CD4-positive, alpha-beta T cell (primary cell): Measurements from ENCODE around the gene MYO15B. TPM values are rescaled to one million over a fixed set of nuclear protein-coding genes. Genes with fewer than 3 reads are reported as not detected.

ENCODE experiments used
- ATAC-seq: fragments of 200-7000 bp; cut with Tn5 transposase; one replicate; pipeline ENCODE4 v1.10.0; 2022; ENCODE audit warnings: mild to moderate bottlenecking; ENCODE audit not compliant: poor library complexity
- CTCF ChIA-PET: fragments of 350-600 bp; sonication (Branson Sonifier 250); formaldehyde crosslinking; loops from one replicate; lab custom pipeline; 2021; ENCODE audit warnings: antibody characterized with exemption, inconsistent platforms; lab: Charles Lee
- POLR2A ChIA-PET: fragments of 350-600 bp; sonication (Branson Sonifier 250); formaldehyde crosslinking; loops from one replicate; lab custom pipeline; 2021; ENCODE audit warnings: antibody characterized with exemption, inconsistent platforms; lab: Charles Lee
- DNase-seq, 14 experiments: peaks; one replicate each; pipeline ENCODE4 v3.0.0-alpha.2; 2013 to 2020; ENCODE audit warnings: mixed read lengths in 2 of 14
- H3K27ac ChIP-seq, 2 donors: one replicate each; pipeline versions ENCODE4 v1.5.1 to v1.7.0; 2013; ENCODE audit warnings: low read length in 2 of 2, low read depth in 1 of 2, mild to moderate bottlenecking in 1 of 2
- H3K27me3 ChIP-seq, 2 experiments: 1 replicate in 1 of 2; 2 replicates in 1 of 2; pipeline versions ENCODE4 v1.6.1 to v1.7.0; 2013; ENCODE audit warnings: low read length in 2 of 2, control low read depth in 1 of 2, mild to moderate bottlenecking in 1 of 2, moderate library complexity in 1 of 2; ENCODE audit not compliant: insufficient read depth in 2 of 2, control insufficient read depth in 1 of 2
- H3K36me3 ChIP-seq: one replicate; pipeline ENCODE4 v1.6.1; 2013; ENCODE audit warnings: low read length, control low read depth; ENCODE audit not compliant: insufficient read depth
- H3K4me1 ChIP-seq: one replicate; pipeline ENCODE4 v1.6.1; 2013; ENCODE audit warnings: low read length, control low read depth; ENCODE audit not compliant: insufficient read depth
- H3K4me3 ChIP-seq: one replicate; pipeline ENCODE4 v1.5.1; 2013; ENCODE audit warnings: mild to moderate bottlenecking, low read length, moderate library complexity
- H3K9me3 ChIP-seq, 2 experiments: 1 replicate in 1 of 2; 2 replicates in 1 of 2; pipeline versions ENCODE4 v1.6.1 to v1.7.0; 2013; ENCODE audit warnings: low read length in 2 of 2, mild to moderate bottlenecking in 2 of 2, control low read depth in 1 of 2, moderate library complexity in 1 of 2; ENCODE audit not compliant: control insufficient read depth in 1 of 2, insufficient read depth in 1 of 2
- H3K27ac Mint-ChIP-seq: one replicate; pipeline ENCODE4 v1.8.0; 2020; ENCODE audit warnings: mixed read lengths
- H3K27me3 Mint-ChIP-seq: one replicate; pipeline ENCODE4 v1.8.0; 2021; ENCODE audit warnings: mixed read lengths
- H3K36me3 Mint-ChIP-seq: one replicate; pipeline ENCODE4 v1.8.0; 2021; ENCODE audit warnings: low read depth, mixed read lengths
- H3K4me1 Mint-ChIP-seq: one replicate; pipeline ENCODE4 v1.8.0; 2021; ENCODE audit warnings: low read depth, mixed read lengths
- H3K4me3 Mint-ChIP-seq: one replicate; pipeline ENCODE4 v1.8.0; 2020; ENCODE audit warnings: mild to moderate bottlenecking, mixed read lengths
- H3K9me3 Mint-ChIP-seq: one replicate; pipeline ENCODE4 v1.8.0; 2020; ENCODE audit warnings: mixed read lengths
- intact Hi-C, 2 experiments: fragments of 100-400 bp; cut with DNase I in 1 of 2; cut with micrococcal nuclease in 1 of 2; formaldehyde crosslinking; loops; one replicate each; pipeline versions ENCODE4 v1.15.1 to v1.9.0; 2023 to 2025; cut with DNase I, micrococcal nuclease
- total RNA-seq, 174 experiments: library from RNA in 2 of 174; stranded (reverse) in 2 of 174; gene quantifications; one replicate each; pipeline ENCODE4 v1.2.3 and lab custom pipeline; 2021 to 2026
- TF ChIP-seq, protein P1 (sequence below): fragments of 200-600 bp; IDR thresholded peaks from one replicate; pipeline ENCODE4 v1.8.0; 2022; ENCODE audit warnings: antibody characterized with exemption, mild to moderate bottlenecking

MYO15B gene
- total RNA-seq, 2 experiments from 2014 or later = 202 to 209 TPM

- no peaks in the 10 kb centered on the region for H3K4me1 Mint-ChIP-seq
- H3K4me1 ChIP-seq = no peaks in the 10 kb centered on the region
These were observed 34.5 kb downstream of the MYO15B start for GRCh38 chr17:75622076-75622475.

DNA sequence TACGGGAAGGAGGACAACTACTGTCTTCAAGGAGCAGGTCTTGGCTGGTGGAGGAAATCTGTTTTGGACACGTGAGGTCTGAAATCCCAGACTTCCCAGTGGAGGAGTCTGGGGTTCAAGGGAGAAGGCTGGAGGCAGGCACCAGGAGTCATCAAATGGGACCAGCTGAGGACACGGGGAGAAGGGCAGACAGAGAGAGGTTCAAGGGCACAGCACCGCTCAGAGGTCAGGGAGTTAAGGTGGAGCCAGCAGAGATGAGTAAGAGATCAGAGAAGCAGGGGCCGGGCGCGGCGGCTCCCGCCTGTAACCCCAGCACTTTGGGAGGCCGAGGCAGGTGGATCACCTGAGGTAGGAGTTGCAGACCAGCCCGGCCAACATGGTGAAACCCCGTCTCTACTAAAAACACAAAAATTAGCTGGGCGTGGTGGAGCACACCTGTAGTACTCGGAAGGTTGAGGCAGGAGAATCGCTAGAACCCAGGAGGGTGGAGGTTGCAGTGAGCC, 35.2 kb downstream of the MYO15B start:
- Histone ChIP-seq H3K27ac (no peak overlapping the region), H3K9me3 (no peaks in the 10 kb centered on the region), H3K36me3 (peaks cover 3% of the 10 kb centered on the region), H3K4me3 (no peak overlapping the region), H3K27me3 (no peaks in the 10 kb centered on the region), H3K4me1 (no peaks in the 10 kb centered on the region)
- Mint-ChIP-seq H3K4me3 (no peak overlapping the region), H3K4me1 (no peaks in the 10 kb centered on the region), H3K27me3 (no peaks in the 10 kb centered on the region), H3K27ac (no peak overlapping the region), H3K36me3 (peaks cover 4% of the 10 kb centered on the region), H3K9me3 (no peaks in the 10 kb centered on the region)
- DNase-seq (no peak), ATAC-seq (no peak)
- POLR2A ChIA-PET = no interaction called here
- intact Hi-C loops = no loop called here
- CTCF ChIA-PET = interaction anchor here (2.2 kb wide), 1 partner anchor 10 kb away, joined by 6 read pairs; the partner anchor contains the start of gene SMIM5
- TF ChIP-seq, protein P1, sequence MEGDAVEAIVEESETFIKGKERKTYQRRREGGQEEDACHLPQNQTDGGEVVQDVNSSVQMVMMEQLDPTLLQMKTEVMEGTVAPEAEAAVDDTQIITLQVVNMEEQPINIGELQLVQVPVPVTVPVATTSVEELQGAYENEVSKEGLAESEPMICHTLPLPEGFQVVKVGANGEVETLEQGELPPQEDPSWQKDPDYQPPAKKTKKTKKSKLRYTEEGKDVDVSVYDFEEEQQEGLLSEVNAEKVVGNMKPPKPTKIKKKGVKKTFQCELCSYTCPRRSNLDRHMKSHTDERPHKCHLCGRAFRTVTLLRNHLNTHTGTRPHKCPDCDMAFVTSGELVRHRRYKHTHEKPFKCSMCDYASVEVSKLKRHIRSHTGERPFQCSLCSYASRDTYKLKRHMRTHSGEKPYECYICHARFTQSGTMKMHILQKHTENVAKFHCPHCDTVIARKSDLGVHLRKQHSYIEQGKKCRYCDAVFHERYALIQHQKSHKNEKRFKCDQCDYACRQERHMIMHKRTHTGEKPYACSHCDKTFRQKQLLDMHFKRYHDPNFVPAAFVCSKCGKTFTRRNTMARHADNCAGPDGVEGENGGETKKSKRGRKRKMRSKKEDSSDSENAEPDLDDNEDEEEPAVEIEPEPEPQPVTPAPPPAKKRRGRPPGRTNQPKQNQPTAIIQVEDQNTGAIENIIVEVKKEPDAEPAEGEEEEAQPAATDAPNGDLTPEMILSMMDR = no peak

More at GRCh38 chr17:75622076-75622475, 34.5 kb downstream of the MYO15B start:
- H3K4me3 Mint-ChIP-seq = no peak overlapping the region
- no peak overlapping the region for H3K27ac ChIP-seq
- no peaks in the 10 kb centered on the region for H3K9me3 Mint-ChIP-seq
- TF ChIP-seq, protein P1 = no peak
- no peaks in the 10 kb centered on the region for H3K27me3 ChIP-seq
- ChIA-PET POLR2A (no interaction called here), CTCF (no interaction called here)
- intact Hi-C loops = no loop called here
- peaks cover 4% of the 10 kb centered on the region for H3K36me3 Mint-ChIP-seq
- ATAC-seq (no peak), DNase-seq (no peak)
- H3K36me3 ChIP-seq = peaks cover 3% of the 10 kb centered on the region
- H3K9me3 ChIP-seq = no peaks in the 10 kb centered on the region
- H3K27ac Mint-ChIP-seq = no peak overlapping the region
- H3K4me3 ChIP-seq = no peak overlapping the region
- no peaks in the 10 kb centered on the region for H3K27me3 Mint-ChIP-seq

DNA sequence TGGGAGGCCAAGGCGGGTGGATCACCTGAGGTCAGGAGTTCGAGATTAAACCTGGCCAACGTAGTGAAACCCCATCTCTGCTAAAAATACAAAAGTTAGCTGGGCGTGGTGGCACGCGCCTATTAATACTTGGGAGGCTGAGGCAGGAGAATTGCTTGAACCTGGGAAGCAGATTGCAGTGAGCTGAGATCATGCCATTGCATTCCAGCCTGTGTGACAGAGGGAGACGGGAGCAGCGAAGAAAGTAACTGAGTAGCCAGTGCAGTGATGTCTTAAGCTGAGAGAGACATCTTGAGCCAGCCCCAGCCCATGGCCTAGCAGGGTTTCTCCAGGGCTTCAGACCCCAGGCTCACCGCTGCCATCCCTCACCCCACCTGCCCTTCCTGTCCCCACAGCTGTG, 35.8 kb downstream of the MYO15B start:
- Histone ChIP-seq H3K27ac (no peak overlapping the region), H3K4me1 (no peaks in the 10 kb centered on the region), H3K4me3 (no peak overlapping the region), H3K9me3 (no peaks in the 10 kb centered on the region), H3K36me3 (peaks cover 3% of the 10 kb centered on the region), H3K27me3 (no peaks in the 10 kb centered on the region)
- no peak overlapping the region for H3K4me3 Mint-ChIP-seq
- intact Hi-C loops = no loop called here
- ATAC-seq (no peak), DNase-seq (no peak)
- no peaks in the 10 kb centered on the region for H3K9me3 Mint-ChIP-seq
- H3K36me3 Mint-ChIP-seq = peaks cover 4% of the 10 kb centered on the region
- ChIA-PET POLR2A (no interaction called here), CTCF (interaction anchor here (2.2 kb wide), 1 partner anchor 10 kb away, joined by 6 read pairs; the partner anchor contains the start of gene SMIM5)
- no peaks in the 10 kb centered on the region for H3K27me3 Mint-ChIP-seq
- TF ChIP-seq, protein P1 = no peak
- no peak overlapping the region for H3K27ac Mint-ChIP-seq
- no peaks in the 10 kb centered on the region for H3K4me1 Mint-ChIP-seq
